ENCODE results near the gene FDXACB1.

The FDXACB1 gene

DNA sequence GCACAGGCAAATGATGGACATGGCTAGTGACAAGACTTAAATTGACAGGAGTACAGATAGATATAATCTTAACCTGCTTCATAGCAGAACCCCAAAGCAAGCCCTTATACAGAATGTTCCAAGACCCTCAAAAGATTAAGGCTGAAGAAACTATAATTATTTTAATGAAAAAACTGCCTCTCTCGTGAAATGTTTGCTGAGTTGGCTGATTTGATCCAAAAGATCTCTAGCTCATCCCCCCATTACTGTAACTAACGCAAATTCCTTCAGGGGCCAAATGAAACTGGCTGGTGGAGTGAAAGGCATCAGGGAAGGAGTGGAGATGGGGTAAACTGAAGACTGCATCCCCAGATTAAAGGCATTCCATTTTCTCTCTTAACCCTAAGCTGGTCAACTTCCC is 26.9 kb downstream of the FDXACB1 start:
- in situ Hi-C loops (cut with HindIII; ENCODE audit: low pct_ligation_motif_present, low pct_unique_long_range_greater_than_20kb, low sequenced_read_pairs) = no loop called here
- no peak for DNase-seq

DNA sequence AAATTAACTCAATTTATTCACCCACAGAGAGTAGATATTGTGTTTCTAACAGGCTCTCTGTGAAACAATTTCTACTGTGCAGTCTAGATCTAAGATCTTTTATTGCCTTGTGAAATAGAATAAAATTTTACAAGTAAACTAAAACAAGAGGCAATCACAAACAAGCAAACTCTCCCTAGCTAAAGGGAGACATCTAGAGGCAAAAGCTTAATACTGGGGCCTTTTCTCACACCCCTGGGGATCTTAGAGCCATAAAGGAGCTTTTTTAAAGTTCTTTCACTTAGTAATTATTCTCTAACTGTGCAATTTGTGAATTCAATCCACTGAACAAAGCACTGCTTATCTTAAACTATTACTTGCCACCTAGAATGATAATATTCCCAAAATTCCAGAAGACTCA is 27.3 kb downstream of the FDXACB1 start:
- in situ Hi-C loops (cut with HindIII; ENCODE audit: low pct_ligation_motif_present, low pct_unique_long_range_greater_than_20kb, low sequenced_read_pairs) = no loop called here
- DNase-seq = no peak

DNA sequence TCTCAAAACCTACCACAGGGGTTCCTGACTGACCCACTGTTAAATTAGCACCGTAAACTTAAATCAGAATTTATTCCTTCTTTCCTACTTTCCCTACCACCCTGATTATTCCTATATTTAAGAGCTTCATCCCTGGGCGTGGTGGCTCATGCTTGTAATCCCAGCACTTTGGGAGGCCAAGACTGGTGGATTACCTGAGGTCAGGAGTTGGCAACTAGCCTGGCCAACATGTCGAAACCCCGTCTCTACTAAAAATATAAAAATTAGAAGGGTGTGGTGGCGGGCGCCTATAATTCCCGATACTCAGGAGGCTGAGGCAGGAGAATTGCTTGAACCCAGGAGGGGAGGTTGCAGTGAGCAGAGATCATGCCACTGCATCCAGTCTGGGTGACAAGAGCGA is 27.9 kb downstream of the FDXACB1 start:
- no peak for DNase-seq
- in situ Hi-C loops (cut with HindIII; ENCODE audit: low pct_ligation_motif_present, low pct_unique_long_range_greater_than_20kb, low sequenced_read_pairs) = no loop called here

DNA sequence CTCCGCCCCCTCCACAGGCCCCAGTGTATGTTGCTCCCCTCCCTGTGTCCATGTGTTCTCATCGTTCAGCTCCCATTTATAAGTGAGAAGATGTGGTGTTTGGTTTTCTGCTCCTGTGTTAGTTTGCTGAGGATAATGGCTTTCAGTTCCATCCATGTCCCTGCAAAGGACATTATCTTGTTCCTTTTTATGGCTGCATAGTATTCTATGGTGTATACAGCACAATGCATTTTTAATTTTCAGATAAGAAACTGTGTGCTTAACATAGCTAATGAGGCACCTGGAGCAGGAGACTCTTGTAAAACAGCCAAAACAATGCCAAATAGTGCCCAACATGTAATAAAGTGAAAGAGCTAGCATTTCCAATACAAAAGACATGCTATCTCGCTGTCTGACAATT is 29.3 kb downstream of the FDXACB1 start:
- in situ Hi-C loops (cut with HindIII; ENCODE audit: low pct_ligation_motif_present, low pct_unique_long_range_greater_than_20kb, low sequenced_read_pairs) = no loop called here
- no peak for DNase-seq

DNA sequence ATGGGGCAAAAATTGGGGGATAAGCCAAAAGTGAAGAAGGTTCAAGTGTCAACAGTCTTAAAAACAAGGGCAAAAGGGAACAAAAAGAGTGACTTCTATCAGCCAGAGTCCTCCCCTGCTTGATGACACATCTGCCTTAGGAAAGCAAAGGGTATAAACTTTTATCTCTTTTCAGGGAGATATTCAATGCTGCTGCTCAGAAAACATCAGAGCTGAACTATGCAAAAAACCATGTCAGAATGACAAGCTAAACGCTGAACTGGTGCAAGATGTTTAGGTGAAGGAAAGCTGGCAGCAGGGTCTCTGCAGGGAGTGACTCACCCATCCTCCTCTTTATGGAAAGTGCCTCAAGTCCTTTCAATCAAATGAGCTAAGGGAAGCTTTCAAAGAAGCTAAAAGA is 32.3 kb downstream of the FDXACB1 start:
- in situ Hi-C loops (cut with HindIII; ENCODE audit: low pct_ligation_motif_present, low pct_unique_long_range_greater_than_20kb, low sequenced_read_pairs) = no loop called here
- no peak for DNase-seq

DNA sequence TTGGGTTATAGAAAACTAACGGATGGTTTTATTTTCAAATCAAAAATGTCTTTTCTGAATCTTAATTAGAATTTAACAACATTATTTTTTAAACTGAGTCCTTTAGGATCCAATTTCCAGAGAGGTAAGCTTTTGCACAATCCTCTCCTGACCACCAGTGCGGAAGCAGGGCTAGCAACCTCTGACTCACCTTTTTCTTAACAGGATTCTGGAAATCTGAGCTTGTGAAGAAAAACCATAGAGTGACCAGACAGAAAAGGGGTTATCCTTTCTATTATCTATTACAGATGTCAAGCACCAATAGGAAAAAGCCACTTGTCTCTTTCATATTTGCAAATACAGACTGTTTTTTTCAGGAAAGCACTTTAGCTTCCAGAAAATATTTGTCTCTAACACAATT is 32.9 kb downstream of the FDXACB1 start:
- DNase-seq = peak; percentile 10

DNA sequence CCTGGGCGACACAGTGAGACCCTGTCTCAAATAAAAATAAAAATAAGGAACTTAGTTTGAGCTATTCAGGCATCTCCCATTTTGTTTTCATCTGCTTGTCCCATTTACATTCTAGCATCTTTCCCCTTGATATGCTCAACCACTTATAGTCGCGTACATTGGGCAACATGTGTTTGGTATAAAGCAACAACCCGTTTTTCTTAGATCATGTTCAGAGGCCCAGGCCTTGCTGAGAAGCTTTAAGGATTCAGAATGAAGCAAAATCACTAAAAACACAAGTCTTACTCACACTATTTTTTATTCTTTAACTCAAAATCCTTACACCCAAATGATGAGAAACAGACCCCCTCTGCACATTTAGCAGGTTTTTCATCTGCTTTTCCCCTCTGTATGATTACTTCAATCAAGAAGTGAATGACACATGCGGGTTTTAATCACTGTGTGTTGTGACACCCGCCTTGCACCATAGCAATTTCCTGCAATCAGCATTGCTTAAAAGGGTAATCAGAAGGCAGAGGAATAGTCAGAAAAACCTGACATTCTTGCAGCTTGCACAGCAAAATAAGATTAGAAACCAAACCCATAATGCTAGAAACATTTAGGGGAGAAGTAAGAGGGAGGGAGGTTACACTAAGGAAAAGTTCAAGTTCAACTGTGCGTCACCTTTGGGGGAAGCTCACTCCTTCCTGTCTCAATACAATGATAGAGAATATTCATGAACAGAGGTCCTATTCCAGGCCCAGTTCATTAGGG is 33.5 kb downstream of the FDXACB1 start:
- no peak for DNase-seq
- in situ Hi-C loops (cut with HindIII; ENCODE audit: low pct_ligation_motif_present, low pct_unique_long_range_greater_than_20kb, low sequenced_read_pairs) = no loop called here

More for the DNA sequence above, 32.9 kb downstream of the FDXACB1 start:
- in situ Hi-C loops (cut with HindIII; ENCODE audit: low pct_ligation_motif_present, low pct_unique_long_range_greater_than_20kb, low sequenced_read_pairs) = no loop called here

DNA sequence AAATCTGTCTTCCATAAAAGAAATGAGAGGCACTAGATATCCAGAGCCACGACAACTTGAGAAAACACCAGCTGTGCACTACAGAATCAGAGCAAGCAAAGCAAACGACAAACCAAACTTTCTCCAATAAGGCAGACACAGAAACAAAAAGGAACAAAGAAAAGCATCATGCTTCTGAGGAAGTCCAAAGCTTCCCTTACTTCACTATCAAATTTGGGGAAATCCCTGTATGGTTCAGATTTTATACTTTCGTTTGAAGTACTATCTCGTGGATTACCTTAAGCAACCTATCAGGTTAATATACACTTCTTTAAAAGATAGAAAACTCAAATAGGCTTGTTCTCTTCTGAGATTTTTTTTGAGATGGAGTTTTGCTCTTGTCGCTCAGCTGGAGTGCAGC is 35.3 kb downstream of the FDXACB1 start:
- in situ Hi-C loops (cut with HindIII; ENCODE audit: low pct_ligation_motif_present, low pct_unique_long_range_greater_than_20kb, low sequenced_read_pairs) = no loop called here

DNA sequence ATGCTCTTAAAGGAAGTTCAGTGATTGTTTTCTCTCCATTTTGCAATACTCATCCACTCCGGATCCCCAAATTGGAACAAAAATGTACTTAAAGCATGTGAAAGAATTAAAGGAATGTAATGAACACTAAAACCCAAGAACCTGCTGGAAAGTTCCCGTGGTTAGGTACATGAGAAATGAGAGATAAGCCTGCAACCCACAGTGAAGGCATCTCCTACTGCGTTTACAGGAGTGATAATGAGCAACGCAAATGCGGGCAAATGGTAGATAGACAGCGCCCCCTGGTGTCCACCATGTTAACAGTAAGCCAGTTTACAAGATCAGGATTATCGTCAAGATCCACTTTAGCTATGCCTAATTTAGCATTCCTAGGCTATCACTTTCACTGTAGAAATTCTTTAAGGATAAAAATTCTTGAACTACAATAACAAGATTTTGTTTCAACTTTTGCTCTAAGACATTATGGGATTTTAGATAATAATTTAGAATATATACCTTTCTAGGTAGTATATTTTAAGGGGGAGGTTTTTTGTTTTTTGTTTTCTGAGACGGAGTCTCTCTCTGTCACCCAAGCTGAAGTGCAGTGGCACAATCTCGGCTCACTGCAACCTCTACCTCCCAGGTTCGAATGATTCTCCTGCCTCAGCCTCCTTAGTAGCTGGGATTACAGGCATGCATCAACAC is 37.5 kb downstream of the FDXACB1 start:
- peak; percentile 73 for DNase-seq
- in situ Hi-C loops (cut with HindIII; ENCODE audit: low pct_ligation_motif_present, low pct_unique_long_range_greater_than_20kb, low sequenced_read_pairs) = no loop called here

More for the DNA sequence above, 35.3 kb downstream of the FDXACB1 start:
- no peak for DNase-seq

DNA sequence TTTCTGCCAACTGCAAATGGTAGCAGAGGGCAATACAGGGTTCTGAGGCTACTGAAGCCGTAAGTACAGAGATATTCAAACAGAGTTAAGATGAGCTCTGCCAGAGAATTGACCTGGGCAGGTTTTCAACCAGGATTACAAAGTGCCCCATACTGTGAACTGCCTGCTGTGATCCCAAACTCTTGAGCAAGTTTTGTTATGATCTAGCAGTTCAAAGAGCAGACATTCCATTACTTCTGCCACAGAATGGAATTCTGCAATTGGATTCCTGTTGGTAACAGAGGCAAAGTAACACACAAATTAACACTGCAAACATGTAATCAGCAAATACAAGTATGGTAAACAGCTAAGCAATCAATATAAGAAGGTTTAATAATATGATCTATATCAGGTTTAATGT is 38.8 kb downstream of the FDXACB1 start:
- in situ Hi-C loops (cut with HindIII; ENCODE audit: low pct_ligation_motif_present, low pct_unique_long_range_greater_than_20kb, low sequenced_read_pairs) = no loop called here

DNA sequence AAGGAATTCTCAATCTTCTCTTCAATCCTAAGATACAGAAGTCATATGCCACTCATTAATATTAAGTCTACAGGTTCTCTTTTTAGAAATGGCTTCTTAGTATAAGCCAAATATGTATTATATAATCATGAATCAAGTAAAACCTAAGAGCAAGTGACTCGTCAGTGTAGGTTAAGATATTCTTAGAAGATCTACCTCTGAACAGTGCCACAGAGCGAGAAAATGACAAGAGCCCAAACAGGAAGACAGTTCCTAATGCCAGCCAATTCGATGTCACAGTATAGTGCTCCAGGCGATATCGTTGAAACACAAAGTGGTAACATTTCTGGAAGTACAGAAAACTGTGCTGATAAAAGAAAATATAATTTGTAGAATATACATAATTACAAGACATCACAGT is 40.9 kb downstream of the FDXACB1 start:
- no peak for DNase-seq
- in situ Hi-C loops (cut with HindIII; ENCODE audit: low pct_ligation_motif_present, low pct_unique_long_range_greater_than_20kb, low sequenced_read_pairs) = no loop called here

More for the DNA sequence above, 38.8 kb downstream of the FDXACB1 start:
- no peak for DNase-seq

DNA sequence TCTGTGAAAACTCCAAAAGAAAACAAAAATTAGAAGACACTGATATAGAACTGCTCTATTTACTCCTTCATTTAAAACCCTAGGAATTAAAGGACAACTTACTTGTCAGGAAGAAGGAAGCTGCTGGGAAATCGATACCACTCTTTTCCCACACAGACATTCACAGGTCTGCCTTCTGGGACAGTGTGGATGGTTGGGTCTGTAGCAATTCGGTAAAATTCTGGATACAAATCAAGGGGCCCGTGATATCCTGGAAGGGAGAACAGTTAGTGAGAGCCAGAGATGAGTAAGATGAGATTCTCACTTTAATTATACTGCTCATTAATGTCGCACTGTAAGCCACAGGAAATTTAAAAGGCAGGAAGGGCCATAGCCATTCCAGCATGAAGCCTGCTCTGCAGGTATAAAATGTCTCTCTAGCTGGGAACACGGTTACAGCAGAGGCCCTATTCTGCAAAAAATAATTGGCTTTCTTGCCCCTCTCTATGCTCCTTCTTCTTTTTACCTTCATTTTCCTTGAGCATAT is 41.5 kb downstream of the FDXACB1 start:
- in situ Hi-C loops (cut with HindIII; ENCODE audit: low pct_ligation_motif_present, low pct_unique_long_range_greater_than_20kb, low sequenced_read_pairs) = no loop called here

DNA sequence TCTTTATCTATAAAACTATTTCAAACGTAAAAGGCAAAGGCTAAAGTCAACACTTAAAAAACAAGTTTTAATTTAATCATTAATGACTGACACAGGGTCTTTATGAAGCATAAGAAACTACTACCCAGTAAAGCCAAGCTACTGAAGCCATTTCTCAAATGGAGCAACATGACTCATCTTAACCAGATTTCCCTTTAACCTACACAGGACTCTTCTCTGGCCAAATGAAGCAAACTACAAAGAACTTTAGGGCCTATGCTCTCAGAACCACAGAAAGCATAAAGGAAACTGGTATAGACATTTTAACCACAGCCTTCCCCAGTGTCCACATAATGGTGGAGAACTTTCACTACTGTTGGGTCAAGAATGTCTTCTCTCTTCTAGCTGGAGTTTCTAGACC is 42.2 kb downstream of the FDXACB1 start:
- DNase-seq = peak; percentile 5
- in situ Hi-C loops (cut with HindIII; ENCODE audit: low pct_ligation_motif_present, low pct_unique_long_range_greater_than_20kb, low sequenced_read_pairs) = no loop called here

More for the DNA sequence above, 41.5 kb downstream of the FDXACB1 start:
- no peak for DNase-seq

DNA sequence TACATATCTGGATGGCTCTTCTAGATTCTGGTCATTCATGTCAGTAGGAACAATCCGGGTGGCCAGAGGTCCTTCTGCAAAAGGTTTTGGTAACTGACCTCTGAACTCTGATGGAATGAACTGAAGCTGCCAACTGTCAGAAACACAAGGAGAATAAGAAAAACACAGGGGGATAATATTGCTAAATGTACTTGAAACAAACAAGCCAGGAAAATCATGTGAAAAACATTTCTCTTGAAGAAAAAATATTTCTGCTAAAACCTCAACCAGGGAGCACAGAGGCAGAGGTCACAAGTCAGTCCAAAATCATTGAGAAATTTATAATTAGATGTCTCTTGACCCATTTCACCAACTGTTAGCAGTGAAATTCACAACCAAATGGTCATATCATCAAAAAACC is 42.8 kb downstream of the FDXACB1 start:
- DNase-seq = no peak
- in situ Hi-C loops (cut with HindIII; ENCODE audit: low pct_ligation_motif_present, low pct_unique_long_range_greater_than_20kb, low sequenced_read_pairs) = no loop called here

DNA sequence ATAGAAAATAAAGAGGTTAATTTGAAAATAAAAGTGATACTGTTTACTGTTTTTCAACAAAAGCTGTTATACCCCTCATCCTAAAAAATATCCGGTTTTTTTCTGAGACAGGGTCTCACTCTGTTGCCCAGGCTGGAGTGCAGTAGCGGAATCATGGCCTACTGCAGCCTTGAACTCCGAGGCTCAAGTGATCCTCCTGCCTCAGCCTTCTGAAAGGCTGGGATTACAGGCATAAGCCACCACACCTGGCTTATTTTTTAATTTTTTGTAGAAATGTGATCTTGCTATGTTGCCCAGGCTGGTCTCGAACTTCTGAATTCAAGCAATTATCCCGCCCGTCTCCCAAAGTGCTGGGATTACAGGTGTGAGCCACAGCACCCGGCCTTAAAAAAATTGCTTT is 43.3 kb downstream of the FDXACB1 start:
- in situ Hi-C loops (cut with HindIII; ENCODE audit: low pct_ligation_motif_present, low pct_unique_long_range_greater_than_20kb, low sequenced_read_pairs) = no loop called here
- no peak for DNase-seq

DNA sequence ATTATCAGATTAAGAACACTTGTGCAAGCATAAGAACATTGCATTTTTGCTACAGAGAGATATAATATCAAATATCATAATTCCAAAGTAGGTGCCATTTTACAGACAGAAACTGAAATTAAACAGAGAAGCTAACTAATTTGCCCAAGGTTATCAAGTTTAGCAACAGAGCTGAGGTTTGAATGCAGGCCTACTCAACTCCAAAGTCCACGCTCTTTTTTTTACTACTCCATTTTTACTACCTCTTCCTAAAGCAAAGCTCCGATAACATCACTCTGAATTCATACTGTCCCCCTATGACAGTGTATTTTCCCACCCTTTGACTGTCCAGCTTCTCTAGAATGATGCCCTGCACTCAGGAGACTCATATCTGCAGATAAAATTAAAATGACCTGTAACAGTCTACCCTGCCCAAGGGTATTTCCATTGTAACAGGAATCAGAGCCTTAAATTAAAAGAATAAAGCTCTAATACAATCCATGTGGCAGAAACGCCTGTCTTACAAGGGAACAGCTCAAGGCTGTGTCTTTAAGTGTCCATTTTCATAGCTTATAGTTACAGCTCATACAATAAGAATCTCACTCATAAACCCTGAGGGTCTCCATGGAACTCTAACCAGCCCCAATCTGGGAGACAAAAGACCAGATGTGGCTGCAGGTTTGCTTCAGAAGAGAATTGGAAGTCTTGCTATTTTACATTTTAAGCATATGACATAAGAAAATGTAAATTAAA is 44.4 kb downstream of the FDXACB1 start:
- no peak for DNase-seq
- in situ Hi-C loops (cut with HindIII; ENCODE audit: low pct_ligation_motif_present, low pct_unique_long_range_greater_than_20kb, low sequenced_read_pairs) = no loop called here

DNA sequence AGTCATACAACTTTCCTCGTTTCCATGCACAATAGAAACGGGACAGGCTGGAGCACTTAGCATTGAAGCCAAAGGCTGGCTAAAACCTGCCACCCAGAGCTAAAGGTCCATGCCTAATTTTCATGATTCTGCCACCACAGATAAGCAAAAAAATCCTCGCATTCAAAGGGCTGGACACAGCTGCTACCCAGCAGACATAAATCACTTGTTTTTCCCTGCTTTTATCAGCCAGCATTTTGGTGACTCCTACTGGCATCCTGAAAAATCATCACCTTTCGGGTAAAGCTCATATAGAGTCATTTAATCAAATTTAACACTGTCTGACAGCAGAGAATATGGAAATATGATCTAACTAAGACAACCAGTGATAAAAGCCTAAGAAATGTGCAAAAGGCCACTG is 45.4 kb downstream of the FDXACB1 start:
- in situ Hi-C loops (cut with HindIII; ENCODE audit: low pct_ligation_motif_present, low pct_unique_long_range_greater_than_20kb, low sequenced_read_pairs) = no loop called here
- no peak for DNase-seq

DNA sequence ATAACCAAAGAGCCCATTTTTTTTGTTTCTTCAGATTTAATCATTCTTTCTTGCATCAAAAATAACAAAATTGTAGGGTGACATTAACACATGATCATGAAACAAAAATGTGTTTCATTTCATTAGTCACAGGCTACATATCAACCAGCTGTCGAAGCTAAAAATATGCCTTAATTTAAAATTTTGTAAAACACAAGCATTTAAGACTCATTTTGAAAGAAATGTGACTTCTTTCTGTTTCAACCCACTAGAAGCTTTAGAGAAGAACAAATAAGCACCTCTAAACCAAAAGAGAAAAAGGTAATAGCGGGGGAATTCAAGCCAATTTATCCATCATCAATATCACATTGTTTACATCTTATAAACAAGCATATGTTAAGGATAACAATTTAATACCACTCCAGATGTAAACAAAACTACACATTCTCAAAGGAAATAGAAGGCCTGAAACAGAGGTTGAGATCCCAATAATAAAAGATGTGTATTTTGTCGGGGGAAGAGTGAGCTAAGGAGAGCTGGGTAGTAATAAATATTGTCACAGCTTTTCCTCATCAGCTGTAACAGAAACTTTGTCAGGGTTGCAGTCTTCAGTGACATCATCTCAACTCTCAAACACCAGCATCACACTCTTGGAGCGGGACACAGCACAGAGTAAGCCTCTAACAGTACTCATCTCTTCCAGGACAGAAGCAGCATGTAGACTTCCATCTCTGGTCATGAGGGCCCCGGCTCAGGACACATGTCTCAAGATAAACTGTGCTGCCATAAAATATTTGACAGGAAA is 49.6 kb downstream of the FDXACB1 start:
- in situ Hi-C loops (cut with HindIII; ENCODE audit: low pct_ligation_motif_present, low pct_unique_long_range_greater_than_20kb, low sequenced_read_pairs) = no loop called here
- no peak for DNase-seq
